IMR-90 (cell line): ENCODE data around the gene AUTS2. TPM values are rescaled to one million over a fixed set of nuclear protein-coding genes. Genes with fewer than 3 reads are reported as not detected.

Experiments used
- ATAC-seq: fragments of 200-7000 bp; cut with Tn5 transposase; 2 replicates; pipeline ENCODE4 v1.9.1; 2020; ENCODE audit warnings: low read depth, mild to moderate bottlenecking, moderate library complexity
- BruUV-seq: library from RNA; stranded (reverse); fragments of 400-500 nt; replicated peaks from 2 replicates; lab custom pipeline; 2021; lab: Mats Ljungman, UMichigan
- CTCF ChIA-PET: fragments of 300-600 bp; formaldehyde crosslinking; extraction: SDS; loops from one replicate; lab custom pipeline; 2021; ENCODE audit warnings: antibody characterized with exemption; lab: Yijun Ruan, JAX
- POLR2A ChIA-PET: fragments of 300-600 bp; sonication (Branson Sonifier 250); formaldehyde crosslinking; loops from one replicate; lab custom pipeline; 2022; ENCODE audit warnings: antibody characterized with exemption; ENCODE audit not compliant: unreplicated experiment; lab: Charles Lee
- DNase-seq: peaks from one replicate; pipeline ENCODE4 v3.0.0; 2013
- H2AFZ ChIP-seq: replicated peaks from 2 replicates; pipeline ENCODE3; 2013; ENCODE audit warnings: low read length, mild to moderate bottlenecking; ENCODE audit not compliant: poor library complexity
- H2AK5ac ChIP-seq: 2 replicates; pipeline ENCODE4 v1.6.1; 2013; ENCODE audit warnings: low read depth, low read length, inconsistent platforms
- H2AK9ac ChIP-seq: replicated peaks from 2 replicates; pipeline ENCODE3; 2013; ENCODE audit warnings: mild to moderate bottlenecking, low read depth, low read length, moderate library complexity; ENCODE audit not compliant: poor library complexity
- H2BK120ac ChIP-seq: 2 replicates; pipeline ENCODE4 v1.6.1; 2013; ENCODE audit warnings: low read depth, low read length, inconsistent platforms
- H2BK15ac ChIP-seq: 3 replicates; pipeline ENCODE4 v1.6.1; 2013; ENCODE audit warnings: low read depth, low read length, inconsistent platforms
- H2BK20ac ChIP-seq: 2 replicates; pipeline ENCODE4 v1.6.1; 2013; ENCODE audit warnings: low read depth, mild to moderate bottlenecking, inconsistent platforms, low read length, moderate library complexity
- H2BK5ac ChIP-seq: 2 replicates; pipeline ENCODE4 v1.6.1; 2013; ENCODE audit warnings: mild to moderate bottlenecking, low read depth, low read length, inconsistent platforms; ENCODE audit not compliant: poor library complexity, severe bottlenecking
- H3K14ac ChIP-seq: replicated peaks from 2 replicates; pipeline ENCODE4 v1.6.1; 2013; ENCODE audit warnings: low read depth, low read length, inconsistent platforms
- H3K18ac ChIP-seq: 2 replicates; pipeline ENCODE4 v1.6.1; 2013; ENCODE audit warnings: low read depth, low read length, control low read depth
- H3K23ac ChIP-seq: 2 replicates; pipeline ENCODE4 v1.6.1; 2013; ENCODE audit warnings: low read depth, low read length, inconsistent platforms
- H3K27ac ChIP-seq: 2 replicates; pipeline ENCODE4 v1.5.1; 2013; ENCODE audit warnings: mild to moderate bottlenecking, control low read depth, low read length; ENCODE audit not compliant: insufficient read depth
- H3K27me3 ChIP-seq: 2 replicates; pipeline ENCODE4 v1.6.1; 2013; ENCODE audit warnings: low read length; ENCODE audit not compliant: control insufficient read depth, insufficient read depth
- H3K36me3 ChIP-seq: 2 replicates; pipeline ENCODE4 v1.6.1; 2013; ENCODE audit warnings: low read length, mixed read lengths; ENCODE audit not compliant: control insufficient read depth, insufficient read depth
- H3K4ac ChIP-seq: 2 replicates; pipeline ENCODE4 v1.6.1; 2013; ENCODE audit warnings: low read depth, low read length, inconsistent platforms
- H3K4me1 ChIP-seq: 2 replicates; pipeline ENCODE4 v1.6.1; 2013; ENCODE audit warnings: low read length, mixed read lengths; ENCODE audit not compliant: control insufficient read depth, insufficient read depth
- H3K4me2 ChIP-seq: 2 replicates; pipeline ENCODE4 v1.6.1; 2013; ENCODE audit warnings: low read depth, mild to moderate bottlenecking, control low read depth, low read length, moderate library complexity
- H3K4me3 ChIP-seq: 2 replicates; pipeline ENCODE4 v1.5.1; 2013; ENCODE audit warnings: low read depth, mild to moderate bottlenecking, control low read depth, low read length, moderate library complexity; ENCODE audit not compliant: insufficient read depth
- H3K56ac ChIP-seq: 2 replicates; pipeline ENCODE4 v1.6.1; 2013; ENCODE audit warnings: low read length, inconsistent platforms; ENCODE audit not compliant: insufficient read depth; ENCODE audit errors: extremely low read depth
- H3K79me1 ChIP-seq, 2 experiments: 2 replicates each; pipeline ENCODE4 v1.6.1; 2013; ENCODE audit warnings: low read length in 2 of 2, inconsistent platforms in 1 of 2, low read depth in 1 of 2
- H3K9ac ChIP-seq: 2 replicates; pipeline ENCODE4 v1.6.1; 2013; ENCODE audit warnings: low read depth, low read length, control low read depth
- H3K9me1 ChIP-seq: 2 replicates; pipeline ENCODE4 v1.6.1; 2013; ENCODE audit warnings: low read length, inconsistent platforms; ENCODE audit not compliant: insufficient read depth
- H3K9me3 ChIP-seq: 2 replicates; pipeline ENCODE4 v1.6.1; 2013; ENCODE audit warnings: low read length; ENCODE audit not compliant: control insufficient read depth, insufficient read depth
- H4K20me1 ChIP-seq: 2 replicates; pipeline ENCODE4 v1.6.1; 2013; ENCODE audit warnings: low read length, inconsistent platforms; ENCODE audit not compliant: insufficient read depth
- H4K5ac ChIP-seq: 2 replicates; pipeline ENCODE4 v1.6.1; 2013; ENCODE audit warnings: mild to moderate bottlenecking, low read depth, low read length, control low read depth
- H4K8ac ChIP-seq, 2 experiments: 2 replicates each; pipeline ENCODE4 v1.6.1; 2013; ENCODE audit warnings: low read depth in 2 of 2, low read length in 2 of 2, control low read depth in 1 of 2, inconsistent platforms in 1 of 2
- H4K91ac ChIP-seq: 2 replicates; pipeline ENCODE4 v1.6.1; 2013; ENCODE audit warnings: low read depth, low read length, inconsistent platforms; ENCODE audit not compliant: insufficient read depth
- BHLHE40 ChIP-seq: fragments of 150-350 bp; IDR thresholded peaks from 2 replicates; pipeline ENCODE4 v1.6.1; 2016; ENCODE audit warnings: mild to moderate bottlenecking, low read depth, low read length
- CEBPB ChIP-seq: IDR thresholded peaks from 2 replicates; pipeline ENCODE4 v1.6.1; 2012; ENCODE audit warnings: low read depth, low read length, improper control_type of control experiment
- CHD1 ChIP-seq: IDR thresholded peaks from 2 replicates; pipeline ENCODE4 v1.6.1; 2012; ENCODE audit warnings: low read depth, low read length, improper control_type of control experiment
- CTCF ChIP-seq: conservative IDR thresholded peaks from 2 replicates; pipeline ENCODE4 v1.5.1; 2012; ENCODE audit warnings: mild to moderate bottlenecking, low read depth, low read length, improper control_type of control experiment
- ELK1 ChIP-seq: fragments of 150-350 bp; IDR thresholded peaks from 2 replicates; pipeline ENCODE4 v1.6.1; 2016; ENCODE audit warnings: low read depth, mild to moderate bottlenecking, low read length, moderate library complexity, borderline replicate concordance
- FOS ChIP-seq: fragments of 150-350 bp; IDR thresholded peaks from 2 replicates; pipeline ENCODE4 v1.6.1; 2016; ENCODE audit warnings: low read depth, low read length
- MAFK ChIP-seq: IDR thresholded peaks from 2 replicates; pipeline ENCODE4 v1.6.1; 2012; ENCODE audit warnings: low read depth, low read length, improper control_type of control experiment
- MAZ ChIP-seq: IDR thresholded peaks from 2 replicates; pipeline ENCODE4 v1.6.1; 2012; ENCODE audit warnings: low read depth, mild to moderate bottlenecking, low read length, improper control_type of control experiment, moderate library complexity, borderline replicate concordance
- MXI1 ChIP-seq: IDR thresholded peaks from 2 replicates; pipeline ENCODE4 v1.6.1; 2012; ENCODE audit warnings: low read depth, mild to moderate bottlenecking, low read length, moderate library complexity, borderline replicate concordance
- NFE2L2 ChIP-seq: fragments of 150-350 bp; IDR thresholded peaks from 2 replicates; pipeline ENCODE4 v1.6.1; 2016; ENCODE audit warnings: low read depth, mild to moderate bottlenecking, low read length
- POLR2A ChIP-seq: IDR thresholded peaks from 2 replicates; pipeline ENCODE4 v1.6.1; 2012; ENCODE audit warnings: mild to moderate bottlenecking, low read depth, low read length
- RAD21 ChIP-seq: IDR thresholded peaks from 2 replicates; pipeline ENCODE4 v1.6.1; 2012; ENCODE audit warnings: low read length, improper control_type of control experiment
- RCOR1 ChIP-seq: IDR thresholded peaks from 2 replicates; pipeline ENCODE4 v1.6.1; 2012; ENCODE audit warnings: mild to moderate bottlenecking, low read length, improper control_type of control experiment; ENCODE audit not compliant: insufficient replicate concordance
- RFX5 ChIP-seq: IDR thresholded peaks from 2 replicates; pipeline ENCODE4 v1.8.0; 2012; ENCODE audit warnings: low read depth, mild to moderate bottlenecking, low read length, moderate library complexity
- WGBS, 2 experiments: methylation state at CpG; one replicate each; pipeline versions ENCODE4 v1.1.5 to v1.1.7; 2013; ENCODE audit warnings: missing lambda C conversion rate in 2 of 2; ENCODE audit not compliant: insufficient read length in 1 of 2; ENCODE audit errors: extremely low coverage in 2 of 2; 5-methylcytosine and 5-hydroxymethylcytosine counted together
- dilution Hi-C: fragments of 300-500 bp; cut with HindIII; formaldehyde crosslinking; loops from one replicate; pipeline ENCODE4 v1.14.3; 2018; ENCODE audit warnings: low sequenced_read_pairs; ENCODE audit not compliant: unreplicated experiment
- in situ Hi-C: fragments of 300-500 bp; cut with MboI; formaldehyde crosslinking; loops from 3 replicates; pipeline ENCODE4 v1.14.3; 2019; ENCODE audit warnings: low sequenced_read_pairs, inconsistent platforms, mixed read lengths
- intact Hi-C: fragments of 100-400 bp; cut with micrococcal nuclease; formaldehyde crosslinking; loops from 2 replicates; pipeline ENCODE4 v1.10.0; 2022
- polyA plus RNA-seq, 3 experiments: library from polyadenylated mRNA; depleted of rRNA; stranded (reverse); fragments of >200 nt; gene quantifications; 2 replicates each; pipeline ENCODE4 v1.2.3, GENCODE V29; 2012; ENCODE audit warnings: low replicate concordance in 1 of 3
- total RNA-seq: library from RNA; depleted of rRNA; stranded (reverse); fragments of >200 nt; gene quantifications from 2 replicates; pipeline ENCODE4 v1.2.3, GENCODE V29; 2012

The AUTS2 gene
- total and polyA plus RNA-seq, 2 of the 4 experiments (the other 2 are of a cell fraction), result 0.90 to 3.0 TPM

GRCh38 chr7:70458745-70459144 is 860.5 kb downstream of the AUTS2 start:
- Histone ChIP-seq H3K4me1 (no peaks in the 10 kb centered on the region), H4K91ac (no peak overlapping the region), H3K9ac (no peak overlapping the region), H3K4ac (no peak overlapping the region), H3K36me3 (no peaks in the 10 kb centered on the region), H3K9me1 (no peaks in the 10 kb centered on the region), H3K14ac (no peak overlapping the region), H3K4me2 (no peak overlapping the region), H3K18ac (no peak overlapping the region), H3K27me3 (no peaks in the 10 kb centered on the region), H4K8ac (no peak overlapping the region), H4K5ac (no peak overlapping the region), H2AK5ac (no peak overlapping the region), H3K27ac (no peak overlapping the region), H2AK9ac (no peak overlapping the region), H4K20me1 (no peaks in the 10 kb centered on the region), H3K4me3 (no peak overlapping the region), H2BK120ac (no peak overlapping the region), H3K23ac (no peak overlapping the region), H2BK15ac (no peak overlapping the region), H2BK20ac (no peak overlapping the region), H3K79me1 (no peaks in the 10 kb centered on the region), H2AFZ (no peak overlapping the region), H3K9me3 (peaks cover 2% of the 10 kb centered on the region; the same call in 1 of the 2 replicates), H3K56ac (no peak overlapping the region), H2BK5ac (no peak overlapping the region)
- TF ChIP-seq FOS (no peak), RFX5 (no peak), CEBPB (no peak), POLR2A (no peak), NFE2L2 (no peak), MAFK (no peak), RAD21 (no peak), CHD1 (no peak), RCOR1 (no peak), ELK1 (no peak), CTCF (no peak), MAZ (no peak), BHLHE40 (no peak), MXI1 (no peak)
- no peak for DNase-seq
- intact Hi-C loops (no loop called here), dilution Hi-C loops (no loop called here), in situ Hi-C loops (no loop called here)
- POLR2A ChIA-PET, result no interaction called here
- CTCF ChIA-PET, result no interaction called here
- no CpG with 5 or more reads among the region's 8 CpGs for WGBS, 2 experiments
- BruUV-seq, result no TSS peak
- no peak for ATAC-seq
